RWPE1 (cell line): ENCODE data around the gene MLF1.
"Not testable (repeated sequence)": the region's sequence is repeated elsewhere in the genome, so short reads cannot be mapped to it uniquely, and the experiment has no call there.

ENCODE experiments used
- CTCF ChIA-PET: fragments of 350-600 bp; sonication (Branson Sonifier 250); formaldehyde crosslinking; extraction: SDS; loops from one replicate; lab custom pipeline; 2021; lab: Yijun Ruan, JAX
- POLR2A ChIA-PET: fragments of 400-600 bp; formaldehyde crosslinking; extraction: SDS; loops from one replicate; lab custom pipeline; 2020; ENCODE audit warnings: antibody characterized with exemption; ENCODE audit not compliant: low non-redundant PET; lab: Yijun Ruan, JAX
- DNase-seq: peaks from one replicate; pipeline ENCODE4 v3.0.0; 2012; ENCODE audit warnings: low spot score
- H3K27ac ChIP-seq: fragments of 450-650 bp; 2 replicates; pipeline ENCODE4 v1.5.1; 2017
- TF ChIP-seq, protein P1 (sequence below): fragments of 450-650 bp; conservative IDR thresholded peaks from 2 replicates; pipeline ENCODE4 v1.5.1; 2017; ENCODE audit warnings: low read depth, mild to moderate bottlenecking

The MLF1 gene

DNA sequence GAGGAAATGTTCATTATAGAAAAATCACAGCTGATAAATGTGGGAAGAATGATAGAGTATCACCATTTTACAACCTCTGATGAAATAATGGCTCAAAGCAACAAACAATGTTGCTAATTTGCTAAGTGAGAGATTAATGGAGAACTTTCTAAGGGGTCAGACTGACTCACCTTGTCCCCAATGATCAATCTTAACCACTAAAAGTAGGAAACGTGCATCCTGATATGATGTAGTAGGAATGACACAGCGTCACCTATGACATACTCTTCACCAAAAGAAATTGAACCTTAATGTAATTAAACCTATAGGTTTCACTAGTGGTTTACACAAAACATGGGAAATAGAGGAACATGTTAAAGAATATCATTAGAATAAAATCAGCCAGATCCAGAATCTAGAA, 35.1 kb upstream of the MLF1 start:
- ChIA-PET CTCF (no interaction called here), POLR2A (no interaction called here)
- TF ChIP-seq, protein P1, sequence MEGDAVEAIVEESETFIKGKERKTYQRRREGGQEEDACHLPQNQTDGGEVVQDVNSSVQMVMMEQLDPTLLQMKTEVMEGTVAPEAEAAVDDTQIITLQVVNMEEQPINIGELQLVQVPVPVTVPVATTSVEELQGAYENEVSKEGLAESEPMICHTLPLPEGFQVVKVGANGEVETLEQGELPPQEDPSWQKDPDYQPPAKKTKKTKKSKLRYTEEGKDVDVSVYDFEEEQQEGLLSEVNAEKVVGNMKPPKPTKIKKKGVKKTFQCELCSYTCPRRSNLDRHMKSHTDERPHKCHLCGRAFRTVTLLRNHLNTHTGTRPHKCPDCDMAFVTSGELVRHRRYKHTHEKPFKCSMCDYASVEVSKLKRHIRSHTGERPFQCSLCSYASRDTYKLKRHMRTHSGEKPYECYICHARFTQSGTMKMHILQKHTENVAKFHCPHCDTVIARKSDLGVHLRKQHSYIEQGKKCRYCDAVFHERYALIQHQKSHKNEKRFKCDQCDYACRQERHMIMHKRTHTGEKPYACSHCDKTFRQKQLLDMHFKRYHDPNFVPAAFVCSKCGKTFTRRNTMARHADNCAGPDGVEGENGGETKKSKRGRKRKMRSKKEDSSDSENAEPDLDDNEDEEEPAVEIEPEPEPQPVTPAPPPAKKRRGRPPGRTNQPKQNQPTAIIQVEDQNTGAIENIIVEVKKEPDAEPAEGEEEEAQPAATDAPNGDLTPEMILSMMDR, result no peak
- H3K27ac ChIP-seq, result no peak overlapping the region
- no peak for DNase-seq

DNA sequence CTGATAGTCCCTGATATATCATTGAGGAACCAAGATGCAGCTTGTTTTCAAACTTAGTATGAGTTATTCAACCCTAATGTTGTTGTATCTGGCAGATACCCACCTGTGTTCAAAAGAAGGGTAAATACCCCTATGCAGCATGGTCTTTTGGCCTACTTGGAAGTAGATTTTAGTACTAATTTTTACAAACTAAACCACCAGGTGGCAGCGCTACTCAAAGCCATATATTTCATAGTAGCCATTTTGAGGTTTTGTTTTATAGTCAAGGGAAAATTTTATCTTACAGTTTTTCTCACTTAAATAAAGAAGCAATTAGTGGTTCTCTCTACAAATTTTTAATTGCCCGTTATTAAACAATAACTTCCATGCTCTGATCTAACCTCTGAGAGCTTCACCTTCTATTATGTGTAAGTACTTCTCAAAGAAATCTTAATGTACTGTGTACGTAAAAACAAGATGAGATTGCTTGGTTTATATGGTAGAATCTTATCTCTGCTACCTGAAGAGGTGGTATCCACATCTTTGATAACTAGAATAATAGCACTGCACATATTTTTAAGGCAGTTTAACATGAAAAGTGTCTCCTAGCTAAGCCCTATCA, 31.5 kb upstream of the MLF1 start:
- TF ChIP-seq, protein P1, result peak; percentile 59
- ChIA-PET POLR2A (no interaction called here), CTCF (interaction anchor here (0.5 to 0.8 kb wide), 5 partner anchors 90 to 485 kb away, joined by 3 to 4 read pairs (median 3); partner anchors contain the start of gene GFM1)
- H3K27ac ChIP-seq, result no peak overlapping the region
- DNase-seq, result peak; percentile 24

DNA sequence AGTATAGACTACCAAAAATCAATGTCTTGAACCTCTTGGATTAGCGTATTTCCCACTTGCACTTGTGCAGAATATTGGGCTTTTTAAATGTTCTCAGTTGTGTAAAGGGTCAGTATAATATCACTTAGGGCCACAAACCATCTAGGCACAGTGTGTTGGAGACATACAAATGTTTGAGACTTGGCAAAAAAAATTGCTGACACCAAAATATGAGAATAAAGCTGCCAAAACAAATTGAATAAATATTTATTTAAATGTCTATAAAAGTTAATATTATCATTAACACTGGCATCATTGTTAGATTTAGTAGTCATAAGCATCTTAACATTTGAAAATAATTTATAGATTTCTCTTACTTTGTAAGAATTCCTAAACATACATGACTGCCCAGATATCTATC, 30.9 kb upstream of the MLF1 start:
- TF ChIP-seq, protein P1, result no peak
- ChIA-PET POLR2A (no interaction called here), CTCF (no interaction called here)
- no peak overlapping the region for H3K27ac ChIP-seq
- DNase-seq, result no peak

DNA sequence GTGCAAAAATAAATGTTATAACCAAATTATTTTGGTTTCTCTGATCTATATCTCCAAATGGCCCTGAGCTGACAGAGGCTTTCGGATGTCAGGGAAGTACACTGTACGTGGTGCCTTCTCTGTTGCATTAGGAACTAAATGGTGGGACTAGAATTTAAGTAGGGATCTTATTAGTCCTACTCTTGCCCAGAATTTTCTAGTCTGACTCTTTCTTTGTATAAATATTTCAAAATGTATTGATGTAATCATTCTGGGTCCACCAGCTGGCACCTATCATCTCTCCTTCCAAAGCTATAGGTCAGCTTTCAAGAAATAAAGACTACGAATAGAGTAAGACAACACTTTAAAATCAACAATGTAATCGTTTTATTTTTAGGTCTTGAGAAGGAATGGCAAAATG, 22.3 kb upstream of the MLF1 start:
- TF ChIP-seq, protein P1, result no peak
- ChIA-PET CTCF (no interaction called here), POLR2A (no interaction called here)
- H3K27ac ChIP-seq, result no peak overlapping the region
- DNase-seq, result no peak

DNA sequence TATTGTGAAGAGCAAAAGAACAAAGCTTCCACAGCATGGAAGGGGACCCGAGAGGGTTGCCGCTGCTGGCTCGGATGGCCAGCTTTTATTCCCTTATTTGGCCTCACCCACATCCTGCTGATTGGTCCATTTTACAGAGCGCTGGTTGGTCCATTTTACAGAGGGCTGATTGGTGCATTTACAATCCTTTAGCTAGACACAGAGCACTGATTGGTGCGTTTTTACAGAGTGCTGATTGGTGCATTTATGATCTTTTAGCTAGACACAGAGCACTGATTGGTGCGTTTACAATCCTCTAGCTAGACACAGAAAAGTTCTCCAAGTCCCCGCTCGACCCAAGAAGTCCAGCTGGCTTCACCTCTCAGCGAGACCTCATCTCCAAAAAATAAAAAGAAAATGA, 21.1 kb upstream of the MLF1 start:
- POLR2A ChIA-PET, H3K27ac ChIP-seq, DNase-seq, CTCF ChIA-PET: not testable (repeated sequence)

DNA sequence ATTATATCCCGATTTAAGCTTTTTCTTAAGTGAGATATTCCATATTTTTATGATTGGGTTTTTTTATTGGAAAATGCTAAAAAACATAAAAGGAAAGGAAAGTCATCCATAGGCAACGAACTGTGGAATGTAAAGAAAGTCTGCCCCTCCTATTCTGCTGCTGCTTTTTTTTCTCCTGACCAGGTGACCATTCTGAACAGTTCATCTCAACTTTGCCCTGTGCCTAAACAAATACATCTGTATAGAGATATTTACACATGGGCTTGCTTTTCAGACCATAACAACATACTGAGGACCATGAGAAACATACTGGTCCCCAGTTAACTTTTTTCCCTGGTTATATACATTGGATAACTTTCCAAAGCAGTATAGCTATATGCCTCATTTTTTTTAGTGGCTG, 18.9 kb upstream of the MLF1 start:
- TF ChIP-seq, protein P1, result no peak
- ChIA-PET CTCF (no interaction called here), POLR2A (no interaction called here)
- no peak overlapping the region for H3K27ac ChIP-seq
- no peak for DNase-seq

DNA sequence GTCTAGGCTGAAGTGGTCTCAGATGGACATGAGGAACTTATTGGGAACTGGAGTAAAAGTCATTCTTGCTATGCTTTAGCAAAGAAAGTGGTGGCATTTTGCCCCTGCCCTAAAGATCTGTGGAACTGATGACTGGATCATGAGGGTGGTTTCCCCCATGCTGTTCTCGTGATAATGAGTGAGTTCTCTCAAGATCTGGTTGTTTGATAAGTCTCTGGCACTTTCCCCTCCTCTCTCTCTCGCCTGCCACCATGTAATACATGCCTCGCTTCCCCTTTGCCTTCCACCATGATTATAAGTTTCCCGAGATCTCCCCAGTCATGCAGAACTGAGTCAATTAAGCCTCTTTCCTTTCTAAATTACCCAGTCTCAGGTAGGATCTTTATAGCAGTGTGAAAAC, 11.5 kb upstream of the MLF1 start:
- ChIA-PET CTCF (no interaction called here), POLR2A (no interaction called here)
- no peak for DNase-seq
- TF ChIP-seq, protein P1, result no peak
- H3K27ac ChIP-seq, result no peak overlapping the region
